H7 (cell line): ENCODE measurements around the gene TTL. TPM values are rescaled to one million over a fixed set of nuclear protein-coding genes. Genes with fewer than 3 reads are reported as not detected.
"Not testable (repeated sequence)": the region's sequence is repeated elsewhere in the genome, so short reads cannot be mapped to it uniquely, and the experiment has no call there.

Source experiments
- DNase-seq: peaks from one replicate; pipeline ENCODE4 v3.0.0; 2012
- H3K27me3 ChIP-seq: 2 replicates; pipeline ENCODE4 v1.6.0; 2011; ENCODE audit warnings: mild to moderate bottlenecking, low read length; ENCODE audit not compliant: control insufficient read depth, insufficient read depth
- H3K36me3 ChIP-seq: replicated peaks from 2 replicates; pipeline ENCODE4 v1.5.1; 2011; ENCODE audit warnings: low read length; ENCODE audit not compliant: control insufficient read depth, insufficient read depth
- H3K4me3 ChIP-seq: 2 replicates; pipeline ENCODE4 v1.5.1; 2011; ENCODE audit warnings: low read depth, mild to moderate bottlenecking, control low read depth, low read length, moderate library complexity; ENCODE audit not compliant: insufficient read depth
- total RNA-seq: library from RNA; depleted of rRNA; stranded (reverse); fragments of >200 nt; shearing (Covaris generic); gene quantifications from 2 replicates; pipeline ENCODE4 v1.2.3, GENCODE V29; 2014; rRNA removed

TTL gene
- 49.6 and 52.6 TPM in 2 replicates for total RNA-seq

- no peaks in the 10 kb centered on the region; the same call in 1 of the 2 replicates for H3K36me3 ChIP-seq
- DNase-seq, result peak; percentile 91
- H3K4me3 ChIP-seq, result peak within 1 kb of the TSS; percentile 91
- H3K27me3 ChIP-seq, result peaks cover 8% of the 10 kb centered on the region
These were observed at the start of gene TTL for GRCh38 chr2:112481528-112482233. TTL (plus strand) TSS chr2:112482156; CDS start chr2:112482345, 189 bp downstream.

- not testable (repeated sequence) for H3K36me3 ChIP-seq, H3K27me3 ChIP-seq, DNase-seq
- peak overlapping the region; percentile 42 for H3K4me3 ChIP-seq
These were observed 49.6 kb upstream of the TTL start for GRCh38 chr2:112432390-112432734.

GRCh38 chr2:112432735-112433479 is 49.0 kb upstream of the TTL start:
- H3K36me3 ChIP-seq, DNase-seq, H3K27me3 ChIP-seq: not testable (repeated sequence)
- peak overlapping the region; percentile 42 for H3K4me3 ChIP-seq

DNA sequence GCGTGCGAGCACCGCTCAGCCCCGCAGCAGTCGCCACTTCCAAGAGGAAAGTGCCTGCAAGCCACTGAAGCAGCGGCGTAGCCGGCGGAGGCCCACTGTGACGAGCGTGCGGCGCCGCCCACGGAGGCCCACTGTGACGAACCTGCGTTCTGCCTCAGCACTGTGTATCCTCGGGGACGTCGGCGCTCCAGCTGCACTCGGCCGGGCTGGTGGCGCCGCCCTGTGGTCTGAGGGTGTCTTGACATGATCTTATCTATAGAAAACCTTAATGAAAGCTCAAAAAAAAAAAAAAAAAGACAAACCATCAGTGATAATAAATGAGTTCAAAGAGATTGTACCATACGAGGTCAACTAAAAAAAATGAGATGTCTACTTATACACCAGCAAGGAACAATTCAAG is 48.5 kb upstream of the TTL start, which contains the start of gene RGPD8:
TSS of gene RGPD8 (minus strand) at position 166 of the 400 bp plus-strand sequence. CDS start 192 bp downstream, outside the sequence.
- not testable (repeated sequence) for H3K27me3 ChIP-seq, H3K36me3 ChIP-seq
- peak within 1 kb of the TSS; percentile 42 for H3K4me3 ChIP-seq
- DNase-seq, result peak; percentile 61

GRCh38 chr2:112433932-112434730 is 47.8 kb upstream of the TTL start:
- Histone ChIP-seq H3K36me3 (no peaks in the 10 kb centered on the region), H3K4me3 (no peak overlapping the region), H3K27me3 (no peaks in the 10 kb centered on the region; the same call in 1 of the 2 replicates)
- DNase-seq, result peak; percentile 33

GRCh38 chr2:112434890-112435715 is 46.9 kb upstream of the TTL start:
- not testable (repeated sequence) for H3K27me3 ChIP-seq, DNase-seq, H3K36me3 ChIP-seq, H3K4me3 ChIP-seq

DNA sequence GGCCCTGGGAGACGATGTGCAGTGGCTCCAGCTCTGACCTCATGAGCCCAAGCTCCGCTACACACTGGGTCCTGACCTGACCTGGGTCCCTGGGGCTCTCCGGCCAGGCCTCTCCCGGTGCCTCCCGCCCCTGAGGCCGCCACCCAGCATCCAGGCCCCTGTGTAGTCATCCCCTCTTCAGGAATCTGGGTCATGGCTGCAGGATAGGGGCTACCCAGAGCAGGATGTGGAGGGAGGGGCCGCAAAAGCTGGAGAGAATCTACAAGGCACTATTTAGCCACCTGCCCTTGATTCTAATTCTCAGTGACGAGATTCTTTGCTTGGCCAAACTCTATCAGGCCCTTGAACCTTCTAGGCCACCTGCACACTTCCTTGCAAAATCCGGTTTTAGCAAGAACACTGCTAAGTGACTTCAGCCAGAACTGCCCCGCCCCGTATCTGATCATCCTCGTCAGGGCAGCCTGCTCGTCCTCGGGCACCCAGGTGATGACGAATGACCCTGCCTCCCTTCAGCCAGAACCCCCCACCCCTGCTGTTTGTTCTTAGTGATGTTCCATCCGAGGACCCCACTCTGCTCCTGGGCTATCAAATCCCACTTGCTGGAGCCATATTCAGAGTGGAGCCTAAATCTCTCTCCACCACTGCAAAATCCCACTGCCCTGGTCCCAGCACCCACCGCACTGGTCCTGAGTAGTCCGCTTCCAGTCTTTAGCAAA is 46.1 kb upstream of the TTL start:
- not testable (repeated sequence) for H3K4me3 ChIP-seq, H3K27me3 ChIP-seq

GRCh38 chr2:112436993-112437392 is 45.0 kb upstream of the TTL start:
- H3K4me3 ChIP-seq, DNase-seq, H3K27me3 ChIP-seq, H3K36me3 ChIP-seq: not testable (repeated sequence)

More for the DNA sequence above, 46.1 kb upstream of the TTL start:
- H3K36me3 ChIP-seq, DNase-seq: not testable (repeated sequence)

DNA sequence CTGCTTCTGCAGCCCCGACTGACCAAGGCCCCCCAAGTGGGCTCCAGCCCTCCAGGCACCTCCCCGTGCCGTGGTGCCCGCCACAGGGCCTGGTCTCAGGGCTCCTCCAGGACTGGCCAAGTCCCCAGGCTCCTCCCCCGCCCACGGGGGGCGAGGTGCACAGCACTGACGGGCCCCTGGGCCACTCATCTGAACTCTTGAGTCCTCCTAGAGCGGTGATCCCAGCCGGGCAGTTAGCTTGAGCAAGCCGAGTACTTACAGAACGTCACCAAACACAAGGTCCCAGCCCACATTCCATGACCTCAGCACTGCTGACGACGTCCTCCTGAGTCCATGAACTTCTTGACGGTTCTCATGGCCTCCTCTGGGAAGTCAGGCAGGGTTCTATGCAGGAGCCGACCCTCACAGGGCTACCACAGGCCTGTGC is 44.5 kb upstream of the TTL start:
- not testable (repeated sequence) for DNase-seq, H3K4me3 ChIP-seq, H3K27me3 ChIP-seq, H3K36me3 ChIP-seq

- not testable (repeated sequence) for H3K27me3 ChIP-seq, DNase-seq, H3K36me3 ChIP-seq, H3K4me3 ChIP-seq
These were observed 43.2 kb upstream of the TTL start for GRCh38 chr2:112438603-112439261.

- not testable (repeated sequence) for H3K27me3 ChIP-seq, DNase-seq, H3K4me3 ChIP-seq, H3K36me3 ChIP-seq
These were observed 37.7 kb upstream of the TTL start for GRCh38 chr2:112444256-112444655.

DNA sequence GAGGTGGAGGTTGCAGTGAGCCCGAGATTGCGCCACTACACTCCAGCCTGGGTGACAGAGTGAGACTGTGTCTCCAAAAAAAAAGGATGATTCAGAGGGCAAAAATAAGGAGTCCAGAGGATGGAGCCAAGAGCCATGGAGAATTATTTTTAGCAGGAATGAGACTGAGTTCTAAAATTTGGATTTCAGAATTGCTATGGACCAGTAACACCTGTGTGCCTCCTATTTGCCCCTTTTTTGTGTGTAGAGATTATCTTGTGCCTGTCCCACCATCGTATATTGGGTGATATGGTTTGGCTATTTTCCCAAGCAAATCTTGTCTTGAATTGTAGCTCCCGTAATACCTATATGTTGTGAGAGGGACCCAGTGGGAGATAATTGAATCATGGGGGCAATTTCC is 32.1 kb upstream of the TTL start:
- DNase-seq, result no peak
- no peaks in the 10 kb centered on the region for H3K27me3 ChIP-seq
- H3K36me3 ChIP-seq, result no peaks in the 10 kb centered on the region
- no peak overlapping the region for H3K4me3 ChIP-seq

GRCh38 chr2:112451317-112451716 is 30.6 kb upstream of the TTL start:
- no peaks in the 10 kb centered on the region for H3K36me3 ChIP-seq
- H3K27me3 ChIP-seq, result no peaks in the 10 kb centered on the region
- DNase-seq, result no peak
- no peak overlapping the region for H3K4me3 ChIP-seq
